ENCODE results near the gene EPHA6.

GRCh38 chr3:97197083-97197482 lies 382.7 kb downstream of the EPHA6 start:
- TF ChIP-seq EZH2 (IDR thresholded peaks at IDR 0.05; ENCODE audit: borderline replicate concordance, insufficient read depth, low read depth, low read length, poor library complexity, severe bottlenecking) (no peak), CTCF (IDR thresholded peaks at IDR 0.05) (no peak)

Data from B cell (primary cell).